Gastroesophageal sphincter (tissue), 4 donors: ENCODE measurements around the gene HMGN4. TPM values are rescaled to one million over a fixed set of nuclear protein-coding genes. Genes with fewer than 3 reads are reported as not detected.

Source experiments
- ATAC-seq: fragments of 150-250 bp; one replicate; pipeline ENCODE4 v1.9.1; 2016; ENCODE audit warnings: mild to moderate bottlenecking, moderate library complexity
- H3K27ac ChIP-seq, 4 donors: fragments of 200-600 bp; sonication (generic) in 3 of 4; 1 replicate in 3 of 4; 2 replicates in 1 of 4; pipeline ENCODE4 v1.5.1; 2016 to 2019
- H3K27me3 ChIP-seq: fragments of 200-600 bp; sonication (generic); one replicate; pipeline ENCODE4 v1.5.1; 2019
- H3K36me3 ChIP-seq, 2 donors: fragments of 200-600 bp; sonication (generic); one replicate each; pipeline ENCODE4 v1.5.1; 2019; ENCODE audit warnings: control low read depth in 1 of 2
- H3K4me1 ChIP-seq, 3 donors: fragments of 200-600 bp; sonication (generic); 1 replicate in 2 of 3; 2 replicates in 1 of 3; pipeline ENCODE4 v1.5.1; 2016 to 2019; ENCODE audit warnings: control low read depth in 2 of 3
- H3K4me3 ChIP-seq, 2 donors: fragments of 200-600 bp; sonication (generic); one replicate each; pipeline ENCODE4 v1.5.1; 2019; ENCODE audit warnings: mild to moderate bottlenecking in 1 of 2, moderate library complexity in 1 of 2
- H3K9me3 ChIP-seq, 3 donors: fragments of 200-600 bp; sonication (generic); one replicate each; pipeline ENCODE4 v1.5.1; 2017 to 2019; ENCODE audit warnings: control low read depth in 2 of 3
- CTCF ChIP-seq, 4 experiments: fragments of 200-600 bp in 2 of 4; fragments of 450-650 bp in 2 of 4; sonication (generic) in 1 of 4; IDR thresholded peaks; one replicate each; pipeline ENCODE4 v1.5.1; 2017 to 2019; ENCODE audit warnings: antibody characterized with exemption in 4 of 4, mild to moderate bottlenecking in 2 of 4, moderate library complexity in 2 of 4
- EP300 ChIP-seq: sonication (generic); formaldehyde crosslinking; IDR thresholded peaks from one replicate; pipeline ENCODE4 v1.6.1; 2017; ENCODE audit warnings: antibody characterized with exemption, mild to moderate bottlenecking
- POLR2A ChIP-seq, 2 donors: fragments of 450-650 bp; IDR thresholded peaks; one replicate each; pipeline ENCODE4 v1.6.1; 2017; ENCODE audit warnings: antibody characterized with exemption in 2 of 2, mild to moderate bottlenecking in 2 of 2, moderate library complexity in 1 of 2
- POLR2AphosphoS5 ChIP-seq: sonication (generic); formaldehyde crosslinking; IDR thresholded peaks from one replicate; pipeline ENCODE4 v1.6.1; 2017; ENCODE audit warnings: antibody characterized with exemption
- WGBS, 2 donors: methylation state at CpG; one replicate each; pipeline ENCODE4 v1.1.5; 2018; ENCODE audit warnings: low coverage in 1 of 2; 5-methylcytosine and 5-hydroxymethylcytosine counted together
- total RNA-seq, 4 donors: library from RNA; depleted of rRNA; stranded (reverse); fragments of >200 nt; gene quantifications; one replicate each; pipeline ENCODE4 v1.1.0, GENCODE V29; 2016

The HMGN4 gene
- total RNA-seq, 4 donors from 2014 or later: 80.5 to 121 (median 91.6) TPM

GRCh38 chr6:26576407-26576843 is 38.3 kb downstream of the HMGN4 start:
- no peak for TF ChIP-seq CTCF (IDR thresholded peaks at IDR 0.05)
- no peak for TF ChIP-seq POLR2AphosphoS5
- no peak for TF ChIP-seq EP300
- TF ChIP-seq POLR2A (IDR thresholded peaks at IDR 0.05): no peak
- WGBS, 2 donors: 39 to 47% methylated on average over 7 of the region's 7 CpGs
- H3K9me3 ChIP-seq: peaks cover 0 to 21% (median 0%) of the 10 kb centered on the region in 3 donors
- H3K36me3 ChIP-seq: no peaks in the 10 kb centered on the region
- no peak overlapping the region for H3K27ac ChIP-seq
- ATAC-seq: no peak
- H3K4me1 ChIP-seq: peaks cover 0 to 26% (median 0%) of the 10 kb centered on the region in 3 donors
- peak overlapping the region in 1 of 2 donors; percentile 29 for H3K4me3 ChIP-seq
- peaks cover 59% of the 10 kb centered on the region for H3K27me3 ChIP-seq

- Histone ChIP-seq H3K4me3 (peak overlapping the region in 1 of 2 donors; percentile 29), H3K9me3 (peaks cover 0 to 21% (median 0%) of the 10 kb centered on the region in 3 donors), H3K36me3 (no peaks in the 10 kb centered on the region), H3K27ac (no peak overlapping the region), H3K4me1 (peaks cover 0 to 19% (median 0%) of the 10 kb centered on the region in 3 donors), H3K27me3 (peaks cover 65% of the 10 kb centered on the region)
- TF ChIP-seq POLR2A (IDR thresholded peaks at IDR 0.05) (no peak), EP300 (no peak), POLR2AphosphoS5 (no peak), CTCF (IDR thresholded peaks at IDR 0.05) (no peak)
- ATAC-seq: no peak
- WGBS, 2 donors: 4 to 6% methylated on average over 28 to 31 of the region's 31 CpGs
Observed at GRCh38 chr6:26576929-26577719, 39.0 kb downstream of the HMGN4 start.

GRCh38 chr6:26577720-26578072 is 39.5 kb downstream of the HMGN4 start:
- peak overlapping the region in 1 of 2 donors; percentile 29 for H3K4me3 ChIP-seq
- no peak for TF ChIP-seq CTCF (IDR thresholded peaks at IDR 0.05)
- TF ChIP-seq POLR2AphosphoS5: no peak
- TF ChIP-seq POLR2A (IDR thresholded peaks at IDR 0.05): no peak
- TF ChIP-seq EP300: no peak
- H3K27ac ChIP-seq: no peak overlapping the region
- WGBS, 2 donors: 15 to 21% methylated on average over 5 to 11 of the region's 17 CpGs
- peaks cover 0 to 21% (median 0%) of the 10 kb centered on the region in 3 donors for H3K9me3 ChIP-seq
- no peak for ATAC-seq
- H3K4me1 ChIP-seq: peaks cover 0 to 14% (median 0%) of the 10 kb centered on the region in 3 donors
- peaks cover 70% of the 10 kb centered on the region for H3K27me3 ChIP-seq
- H3K36me3 ChIP-seq: no peaks in the 10 kb centered on the region

GRCh38 chr6:26578279-26578678 is 40.1 kb downstream of the HMGN4 start:
- no peak for TF ChIP-seq EP300
- no peak for TF ChIP-seq POLR2A (IDR thresholded peaks at IDR 0.05)
- no peak for TF ChIP-seq POLR2AphosphoS5
- TF ChIP-seq CTCF (IDR thresholded peaks at IDR 0.05): no peak
- Histone ChIP-seq H3K27me3 (peaks cover 75% of the 10 kb centered on the region), H3K9me3 (peaks cover 0 to 21% (median 0%) of the 10 kb centered on the region in 3 donors), H3K36me3 (no peaks in the 10 kb centered on the region), H3K4me3 (no peak overlapping the region), H3K4me1 (peaks cover 0 to 12% (median 0%) of the 10 kb centered on the region in 3 donors), H3K27ac (no peak overlapping the region)
- WGBS, 2 donors: 76 to 86% methylated on average over 5 to 6 of the region's 6 CpGs
- no peak for ATAC-seq

GRCh38 chr6:26578741-26579140 is 40.6 kb downstream of the HMGN4 start:
- 88 to 92% methylated on average over 1 of the region's 1 CpG for WGBS, 2 donors
- Histone ChIP-seq H3K4me3 (no peak overlapping the region), H3K27me3 (peaks cover 80% of the 10 kb centered on the region), H3K9me3 (peaks cover 0 to 21% (median 0%) of the 10 kb centered on the region in 3 donors), H3K36me3 (no peaks in the 10 kb centered on the region), H3K4me1 (peaks cover 0 to 12% (median 0%) of the 10 kb centered on the region in 3 donors), H3K27ac (no peak overlapping the region)
- no peak for ATAC-seq
- TF ChIP-seq CTCF (IDR thresholded peaks at IDR 0.05) (no peak), POLR2A (IDR thresholded peaks at IDR 0.05) (no peak), POLR2AphosphoS5 (no peak), EP300 (no peak)
